ENCODE results near the gene SORCS2.

DNA sequence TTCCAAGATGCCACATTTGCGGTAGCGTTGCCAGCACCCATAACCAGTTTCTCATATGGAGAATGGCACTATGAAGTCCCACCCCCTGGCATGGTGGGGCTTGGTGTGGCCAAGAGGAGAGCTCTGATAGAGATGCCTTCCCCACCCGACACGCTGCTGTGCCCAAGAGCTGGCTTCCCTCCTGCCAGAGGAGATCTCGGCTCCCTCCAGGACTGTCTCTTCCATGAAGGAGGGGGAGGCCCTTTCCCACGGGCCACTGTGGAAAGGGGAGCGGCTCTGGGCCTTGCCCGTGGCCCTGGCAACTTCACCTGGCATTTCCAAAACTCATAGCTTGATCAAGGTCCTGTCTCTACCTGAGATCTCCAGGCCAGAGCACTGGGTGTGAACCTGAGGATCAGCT, 459.7 kb downstream of the SORCS2 start:
- no peak for TF ChIP-seq MXI1 (conservative IDR thresholded peaks at IDR 0.05; ENCODE audit: poor library complexity, severe bottlenecking)
- TF ChIP-seq, protein P1, sequence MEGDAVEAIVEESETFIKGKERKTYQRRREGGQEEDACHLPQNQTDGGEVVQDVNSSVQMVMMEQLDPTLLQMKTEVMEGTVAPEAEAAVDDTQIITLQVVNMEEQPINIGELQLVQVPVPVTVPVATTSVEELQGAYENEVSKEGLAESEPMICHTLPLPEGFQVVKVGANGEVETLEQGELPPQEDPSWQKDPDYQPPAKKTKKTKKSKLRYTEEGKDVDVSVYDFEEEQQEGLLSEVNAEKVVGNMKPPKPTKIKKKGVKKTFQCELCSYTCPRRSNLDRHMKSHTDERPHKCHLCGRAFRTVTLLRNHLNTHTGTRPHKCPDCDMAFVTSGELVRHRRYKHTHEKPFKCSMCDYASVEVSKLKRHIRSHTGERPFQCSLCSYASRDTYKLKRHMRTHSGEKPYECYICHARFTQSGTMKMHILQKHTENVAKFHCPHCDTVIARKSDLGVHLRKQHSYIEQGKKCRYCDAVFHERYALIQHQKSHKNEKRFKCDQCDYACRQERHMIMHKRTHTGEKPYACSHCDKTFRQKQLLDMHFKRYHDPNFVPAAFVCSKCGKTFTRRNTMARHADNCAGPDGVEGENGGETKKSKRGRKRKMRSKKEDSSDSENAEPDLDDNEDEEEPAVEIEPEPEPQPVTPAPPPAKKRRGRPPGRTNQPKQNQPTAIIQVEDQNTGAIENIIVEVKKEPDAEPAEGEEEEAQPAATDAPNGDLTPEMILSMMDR (IDR thresholded peaks at IDR 0.05; ENCODE audit: poor library complexity, severe bottlenecking): no peak
- no peak for TF ChIP-seq EP300 (conservative IDR thresholded peaks at IDR 0.05; ENCODE audit: poor library complexity, severe bottlenecking)
- TF ChIP-seq, protein P2, sequence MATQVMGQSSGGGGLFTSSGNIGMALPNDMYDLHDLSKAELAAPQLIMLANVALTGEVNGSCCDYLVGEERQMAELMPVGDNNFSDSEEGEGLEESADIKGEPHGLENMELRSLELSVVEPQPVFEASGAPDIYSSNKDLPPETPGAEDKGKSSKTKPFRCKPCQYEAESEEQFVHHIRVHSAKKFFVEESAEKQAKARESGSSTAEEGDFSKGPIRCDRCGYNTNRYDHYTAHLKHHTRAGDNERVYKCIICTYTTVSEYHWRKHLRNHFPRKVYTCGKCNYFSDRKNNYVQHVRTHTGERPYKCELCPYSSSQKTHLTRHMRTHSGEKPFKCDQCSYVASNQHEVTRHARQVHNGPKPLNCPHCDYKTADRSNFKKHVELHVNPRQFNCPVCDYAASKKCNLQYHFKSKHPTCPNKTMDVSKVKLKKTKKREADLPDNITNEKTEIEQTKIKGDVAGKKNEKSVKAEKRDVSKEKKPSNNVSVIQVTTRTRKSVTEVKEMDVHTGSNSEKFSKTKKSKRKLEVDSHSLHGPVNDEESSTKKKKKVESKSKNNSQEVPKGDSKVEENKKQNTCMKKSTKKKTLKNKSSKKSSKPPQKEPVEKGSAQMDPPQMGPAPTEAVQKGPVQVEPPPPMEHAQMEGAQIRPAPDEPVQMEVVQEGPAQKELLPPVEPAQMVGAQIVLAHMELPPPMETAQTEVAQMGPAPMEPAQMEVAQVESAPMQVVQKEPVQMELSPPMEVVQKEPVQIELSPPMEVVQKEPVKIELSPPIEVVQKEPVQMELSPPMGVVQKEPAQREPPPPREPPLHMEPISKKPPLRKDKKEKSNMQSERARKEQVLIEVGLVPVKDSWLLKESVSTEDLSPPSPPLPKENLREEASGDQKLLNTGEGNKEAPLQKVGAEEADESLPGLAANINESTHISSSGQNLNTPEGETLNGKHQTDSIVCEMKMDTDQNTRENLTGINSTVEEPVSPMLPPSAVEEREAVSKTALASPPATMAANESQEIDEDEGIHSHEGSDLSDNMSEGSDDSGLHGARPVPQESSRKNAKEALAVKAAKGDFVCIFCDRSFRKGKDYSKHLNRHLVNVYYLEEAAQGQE (IDR thresholded peaks at IDR 0.05; ENCODE audit: borderline replicate concordance): no peak
- no peak for TF ChIP-seq POLR2AphosphoS5 (IDR thresholded peaks at IDR 0.05)
- TF ChIP-seq EZH2 (IDR thresholded peaks at IDR 0.05; ENCODE audit: borderline replicate concordance, insufficient read depth, low read length, poor library complexity, severe bottlenecking): no peak
- TF ChIP-seq SMC3 (conservative IDR thresholded peaks at IDR 0.05; ENCODE audit: poor library complexity): no peak
- TF ChIP-seq TAF1 (IDR thresholded peaks at IDR 0.05; ENCODE audit: low read depth): no peak

Measured in neural cell (in vitro differentiated cells).